Activated CD8-positive, alpha-beta T cell treated with anti-CD3 and anti-CD28 coated beads, Interleukin-2, amount 10 ng/mL, durations not matched to agents 7 days and 5 days (primary cell): ENCODE measurements around the gene DAND5. TPM values are rescaled to one million over a fixed set of nuclear protein-coding genes. Genes with fewer than 3 reads are reported as not detected.
A peak's percentile ranks its signal among the peaks of the same experiment; 100 is the strongest.
"Not testable (repeated sequence)": the region's sequence is repeated elsewhere in the genome, so short reads cannot be mapped to it uniquely, and the experiment has no call there.

Source experiments
- ATAC-seq: fragments of 150-1000 bp; cut with Tn5 transposase; one replicate; pipeline ENCODE4 v1.10.0; 2021; ENCODE audit warnings: moderate library complexity
- CTCF ChIA-PET: fragments of 350-600 bp; sonication (Branson Sonifier 250); formaldehyde crosslinking; loops from one replicate; lab custom pipeline; 2021; ENCODE audit warnings: antibody characterized with exemption; lab: Charles Lee
- POLR2A ChIA-PET: fragments of 350-600 bp; sonication (Branson Sonifier 250); formaldehyde crosslinking; loops from one replicate; lab custom pipeline; 2021; ENCODE audit warnings: antibody characterized with exemption; lab: Charles Lee
- DNase-seq: peaks from one replicate; pipeline ENCODE4 v3.0.0-alpha.2; 2020
- H3K27ac Mint-ChIP-seq: one replicate; pipeline ENCODE4 v1.8.0; 2021; ENCODE audit warnings: mild to moderate bottlenecking, mixed read lengths
- H3K27me3 Mint-ChIP-seq: one replicate; pipeline ENCODE4 v1.8.0; 2021; ENCODE audit warnings: low read depth, mixed read lengths
- H3K36me3 Mint-ChIP-seq: one replicate; pipeline ENCODE4 v1.8.0; 2021; ENCODE audit warnings: low read depth, mixed read lengths
- H3K4me1 Mint-ChIP-seq: one replicate; pipeline ENCODE4 v1.8.0; 2021; ENCODE audit warnings: low read depth, mixed read lengths
- H3K4me3 Mint-ChIP-seq: one replicate; pipeline ENCODE4 v1.8.0; 2021; ENCODE audit warnings: mild to moderate bottlenecking, mixed read lengths
- H3K9me3 Mint-ChIP-seq: one replicate; pipeline ENCODE4 v1.8.0; 2022; ENCODE audit warnings: mixed read lengths; ENCODE audit not compliant: insufficient read depth
- total RNA-seq, 2 experiments: library from RNA; stranded (reverse); gene quantifications; one replicate each; pipeline ENCODE4 v1.2.3, GENCODE V29; 2021

Gene DAND5
- total RNA-seq, 2 experiments from 2014 or later: 0.21 to 0.34 TPM

GRCh38 chr19:12946092-12946721, 23.2 kb upstream of the DAND5 start:
- ChIA-PET CTCF (interaction anchor here (1.0 to 1.6 kb wide), 5 partner anchors 8 to 61 kb away, joined by 3 to 9 read pairs (median 5); partner anchors contain the start of gene CALR), POLR2A (interaction anchor here (0.7 to 1.3 kb wide), 6 partner anchors 8 to 154 kb away, joined by 3 to 7 read pairs (median 4); partner anchors contain the start of genes CALR, GADD45GIP1 and JUNB)
- ATAC-seq (peak; percentile 70), DNase-seq (peak; percentile 69)
- H3K9me3 Mint-ChIP-seq: no peaks in the 10 kb centered on the region
- peak overlapping the region; percentile 91 for H3K4me3 Mint-ChIP-seq
- H3K36me3 Mint-ChIP-seq: peaks cover 88% of the 10 kb centered on the region
- H3K27me3 Mint-ChIP-seq: no peaks in the 10 kb centered on the region
- peaks cover 72% of the 10 kb centered on the region for H3K4me1 Mint-ChIP-seq
- H3K27ac Mint-ChIP-seq: peak overlapping the region; percentile 92

- DNase-seq: no peak
- ChIA-PET CTCF (interaction anchor here (0.6 to 2.1 kb wide), 7 partner anchors 8 to 62 kb away, joined by 3 to 17 read pairs (median 5); partner anchors contain the start of gene CALR), POLR2A (interaction anchor here (0.7 to 1.3 kb wide), 7 partner anchors 9 to 155 kb away, joined by 3 to 7 read pairs (median 3); partner anchors contain the start of genes CALR, GADD45GIP1 and JUNB)
- ATAC-seq: no peak
- H3K27me3 Mint-ChIP-seq: no peaks in the 10 kb centered on the region
- H3K36me3 Mint-ChIP-seq: peaks cover 87% of the 10 kb centered on the region
- H3K9me3 Mint-ChIP-seq: no peaks in the 10 kb centered on the region
- peaks cover 73% of the 10 kb centered on the region for H3K4me1 Mint-ChIP-seq
- peak overlapping the region; percentile 91 for H3K4me3 Mint-ChIP-seq
- peak overlapping the region; percentile 92 for H3K27ac Mint-ChIP-seq
Observed at GRCh38 chr19:12946731-12947496, 22.5 kb upstream of the DAND5 start.

GRCh38 chr19:12947702-12948611, 21.4 kb upstream of the DAND5 start:
- Mint-ChIP-seq H3K9me3 (no peaks in the 10 kb centered on the region), H3K4me1 (peaks cover 71% of the 10 kb centered on the region), H3K27ac (peak overlapping the region; percentile 54), H3K4me3 (no peak overlapping the region), H3K27me3 (no peaks in the 10 kb centered on the region), H3K36me3 (peaks cover 83% of the 10 kb centered on the region)
- DNase-seq: no peak
- ChIA-PET CTCF (interaction anchor here (0.5 to 2.1 kb wide), 3 partner anchors 18 to 720 kb away, joined by 3 to 17 read pairs (median 9); no protein-coding TSS in a partner anchor), POLR2A (interaction anchor here (1.0 to 1.3 kb wide), 4 partner anchors 10 to 17 kb away, joined by 3 to 6 read pairs (median 4); partner anchors contain the start of genes CALR and FARSA)
- no peak for ATAC-seq

GRCh38 chr19:12948612-12949362, 20.6 kb upstream of the DAND5 start:
- H3K4me1 Mint-ChIP-seq: peaks cover 68% of the 10 kb centered on the region
- ChIA-PET CTCF (interaction anchor here (1.2 to 2.1 kb wide), 2 partner anchors 17 kb away, joined by 4 to 17 read pairs; no protein-coding TSS in a partner anchor), POLR2A (interaction anchor here (1.0 to 1.5 kb wide), 4 partner anchors 11 to 204 kb away, joined by 3 to 6 read pairs (median 4); partner anchors contain the start of genes CALR and FARSA)
- ATAC-seq (no peak), DNase-seq (no peak)
- no peak overlapping the region for H3K4me3 Mint-ChIP-seq
- H3K27ac Mint-ChIP-seq: no peak overlapping the region
- H3K27me3 Mint-ChIP-seq: no peaks in the 10 kb centered on the region
- no peaks in the 10 kb centered on the region for H3K9me3 Mint-ChIP-seq
- H3K36me3 Mint-ChIP-seq: peaks cover 81% of the 10 kb centered on the region

- Mint-ChIP-seq H3K27ac (peak overlapping the region; percentile 34), H3K4me1 (peaks cover 70% of the 10 kb centered on the region), H3K4me3 (no peak overlapping the region), H3K9me3 (no peaks in the 10 kb centered on the region), H3K36me3 (peaks cover 81% of the 10 kb centered on the region), H3K27me3 (no peaks in the 10 kb centered on the region)
- ATAC-seq (no peak), DNase-seq (no peak)
- POLR2A ChIA-PET: interaction anchor here (1.5 kb wide), 1 partner anchor 203 kb away, joined by 3 read pairs; no protein-coding TSS in a partner anchor
- CTCF ChIA-PET: interaction anchor here (0.5 to 1.6 kb wide), 3 partner anchors 15 to 503 kb away, joined by 3 to 10 read pairs (median 4); no protein-coding TSS in a partner anchor
Observed at GRCh38 chr19:12949363-12950283, 19.8 kb upstream of the DAND5 start.

- H3K36me3 Mint-ChIP-seq: peaks cover 70% of the 10 kb centered on the region
- POLR2A ChIA-PET: interaction anchor here (0.6 kb wide), 1 partner anchor 10 kb away, joined by 4 read pairs; no protein-coding TSS in a partner anchor
- H3K9me3 Mint-ChIP-seq, ATAC-seq, H3K27ac Mint-ChIP-seq, H3K27me3 Mint-ChIP-seq, H3K4me3 Mint-ChIP-seq, CTCF ChIA-PET, DNase-seq: not testable (repeated sequence)
- H3K4me1 Mint-ChIP-seq: peaks cover 70% of the 10 kb centered on the region
Observed at GRCh38 chr19:12952050-12952449, 17.3 kb upstream of the DAND5 start.

GRCh38 chr19:12952488-12953137, 16.8 kb upstream of the DAND5 start:
- ATAC-seq (no peak), DNase-seq (no peak)
- no peaks in the 10 kb centered on the region for H3K9me3 Mint-ChIP-seq
- H3K27me3 Mint-ChIP-seq: no peaks in the 10 kb centered on the region
- H3K27ac Mint-ChIP-seq: no peak overlapping the region
- peaks cover 67% of the 10 kb centered on the region for H3K36me3 Mint-ChIP-seq
- H3K4me1 Mint-ChIP-seq: peaks cover 69% of the 10 kb centered on the region
- CTCF ChIA-PET: interaction anchor here (0.7 to 5.1 kb wide), 3 partner anchors 13 to 172 kb away, joined by 3 to 53 read pairs (median 3); no protein-coding TSS in a partner anchor
- POLR2A ChIA-PET: interaction anchor here (0.7 kb wide), 2 partner anchors 13 to 15 kb away, joined by 3 to 5 read pairs; partner anchors contain the start of gene CALR
- H3K4me3 Mint-ChIP-seq: no peak overlapping the region

- no peak overlapping the region for H3K27ac Mint-ChIP-seq
- no peak overlapping the region for H3K4me3 Mint-ChIP-seq
- POLR2A ChIA-PET: interaction anchor here (0.7 to 0.9 kb wide), 4 partner anchors 12 to 34 kb away, joined by 3 to 5 read pairs (median 3); partner anchors contain the start of genes CALR and SYCE2
Observed at GRCh38 chr19:12953138-12953798, 16.1 kb upstream of the DAND5 start.

More at GRCh38 chr19:12953138-12953798, 16.1 kb upstream of the DAND5 start:
- H3K4me1 Mint-ChIP-seq: peaks cover 65% of the 10 kb centered on the region
- no peak for DNase-seq
- peaks cover 61% of the 10 kb centered on the region for H3K36me3 Mint-ChIP-seq
- no peaks in the 10 kb centered on the region for H3K9me3 Mint-ChIP-seq
- H3K27me3 Mint-ChIP-seq: no peaks in the 10 kb centered on the region
- ATAC-seq: no peak
- CTCF ChIA-PET: interaction anchor here (0.7 to 5.1 kb wide), 3 partner anchors 12 to 171 kb away, joined by 3 to 53 read pairs (median 3); no protein-coding TSS in a partner anchor
